Measurements from ENCODE around the gene IP6K1. TPM values are rescaled to one million over a fixed set of nuclear protein-coding genes. Genes with fewer than 3 reads are reported as not detected.

IP6K1 gene
- total RNA-seq, 4 donors from 2014 or later: 42.4 to 74.0 (median 43.8) TPM

- Histone ChIP-seq H3K27ac (no peak overlapping the region), H3K4me3 (replicated peaks in 1 of 3) (no peak overlapping the region), H3K27me3 (no peaks in the 10 kb centered on the region), H3K9me3 (no peaks in the 10 kb centered on the region), H3K36me3 (no peaks in the 10 kb centered on the region), H3K4me1 (no peaks in the 10 kb centered on the region)
- intact Hi-C loops (cut with DNase I): no loop called here
- DNase-seq: no peak
- 95 to 98% methylated on average over 4 of the region's 4 CpGs for WGBS, 2 donors
- TF ChIP-seq POLR2A (IDR thresholded peaks at IDR 0.05) (no peak), CTCF (IDR thresholded peaks at IDR 0.05) (no peak)
These were observed 22.4 kb downstream of the IP6K1 start for GRCh38 chr3:49763981-49764380.

- Histone ChIP-seq H3K27me3 (no peaks in the 10 kb centered on the region), H3K27ac (no peak overlapping the region), H3K4me1 (no peaks in the 10 kb centered on the region), H3K36me3 (no peaks in the 10 kb centered on the region), H3K4me3 (replicated peaks in 1 of 3) (no peak overlapping the region), H3K9me3 (no peaks in the 10 kb centered on the region)
- DNase-seq: no peak
- WGBS, 2 donors: 80 to 88% methylated on average over 3 of the region's 3 CpGs
- TF ChIP-seq POLR2A (IDR thresholded peaks at IDR 0.05) (no peak), CTCF (IDR thresholded peaks at IDR 0.05) (no peak)
- intact Hi-C loops (cut with DNase I): no loop called here
These were observed 24.7 kb downstream of the IP6K1 start for GRCh38 chr3:49761661-49762060.

- Histone ChIP-seq H3K27me3 (no peaks in the 10 kb centered on the region), H3K9me3 (no peaks in the 10 kb centered on the region), H3K4me1 (peaks cover 3 to 4% of the 10 kb centered on the region in 2 donors), H3K4me3 (replicated peaks in 1 of 3) (no peak overlapping the region), H3K27ac (no peak overlapping the region), H3K36me3 (no peaks in the 10 kb centered on the region)
- 60 to 64% methylated on average over 1 of the region's 1 CpG for WGBS, 2 donors
- no peak for DNase-seq
- no peak for TF ChIP-seq POLR2A (IDR thresholded peaks at IDR 0.05)
- TF ChIP-seq CTCF (IDR thresholded peaks at IDR 0.05): no peak
- intact Hi-C loops (cut with DNase I): no loop called here
These were observed 27.1 kb downstream of the IP6K1 start for GRCh38 chr3:49759226-49759625.

GRCh38 chr3:49757197-49757596, 29.1 kb downstream of the IP6K1 start:
- no peaks in the 10 kb centered on the region for H3K27me3 ChIP-seq
- no peaks in the 10 kb centered on the region for H3K9me3 ChIP-seq
- peaks cover 4 to 8% of the 10 kb centered on the region in 2 donors for H3K4me1 ChIP-seq
- 66 to 74% methylated on average over 2 of the region's 2 CpGs for WGBS, 2 donors
- no peak overlapping the region for H3K4me3 ChIP-seq (replicated peaks in 1 of 3)
- DNase-seq: no peak
- no peak overlapping the region for H3K27ac ChIP-seq
- TF ChIP-seq CTCF (IDR thresholded peaks at IDR 0.05): no peak
- no peak for TF ChIP-seq POLR2A (IDR thresholded peaks at IDR 0.05)
- no peaks in the 10 kb centered on the region for H3K36me3 ChIP-seq
- intact Hi-C loops (cut with DNase I): no loop called here

- intact Hi-C loops (cut with DNase I): no loop called here
- H3K27ac ChIP-seq: no peak overlapping the region
- peaks cover 4 to 8% of the 10 kb centered on the region in 2 donors for H3K4me1 ChIP-seq
- no peak for DNase-seq
- no peaks in the 10 kb centered on the region for H3K9me3 ChIP-seq
- WGBS, 2 donors: 62 to 77% methylated on average over 1 of the region's 1 CpG
- no peaks in the 10 kb centered on the region for H3K36me3 ChIP-seq
- TF ChIP-seq POLR2A (IDR thresholded peaks at IDR 0.05) (no peak), CTCF (IDR thresholded peaks at IDR 0.05) (no peak)
- H3K27me3 ChIP-seq: no peaks in the 10 kb centered on the region
- no peak overlapping the region for H3K4me3 ChIP-seq (replicated peaks in 1 of 3)
These were observed 30.3 kb downstream of the IP6K1 start for GRCh38 chr3:49756036-49756435.
